ENCODE results near the gene CELF4.

CELF4 gene

DNA sequence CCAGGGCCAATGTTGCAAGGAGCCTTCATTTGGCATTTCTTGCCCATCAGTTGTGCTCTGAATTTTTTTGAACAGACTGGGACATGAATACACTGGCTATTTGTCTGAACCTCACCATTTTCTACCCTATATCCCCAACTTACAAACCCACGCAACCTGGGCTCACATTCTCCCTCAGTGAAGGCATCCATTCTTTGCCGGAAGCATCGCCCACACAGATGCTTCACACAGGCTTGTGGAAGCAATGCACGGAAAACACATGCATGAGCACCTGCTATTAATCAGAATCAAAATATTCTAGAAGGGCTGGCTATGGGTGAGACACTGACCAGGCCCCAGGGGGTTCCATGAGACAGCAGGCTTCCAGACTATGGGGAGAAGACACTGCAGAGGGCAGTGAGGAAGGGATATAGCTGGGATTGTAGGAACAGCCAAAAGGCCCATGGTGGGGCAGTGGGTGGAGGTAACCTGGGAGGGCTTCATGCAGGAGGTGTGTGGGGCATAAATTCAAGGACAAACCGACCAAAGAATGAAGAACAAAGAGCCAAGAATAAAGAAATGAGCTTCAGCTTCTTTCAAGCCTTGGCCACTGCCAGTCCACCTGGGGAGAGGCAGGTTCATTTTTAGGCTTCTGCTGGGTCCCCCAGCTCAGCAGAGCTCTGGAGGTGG, 261.5 kb downstream of the CELF4 start:
- DNase-seq: no peak

DNA sequence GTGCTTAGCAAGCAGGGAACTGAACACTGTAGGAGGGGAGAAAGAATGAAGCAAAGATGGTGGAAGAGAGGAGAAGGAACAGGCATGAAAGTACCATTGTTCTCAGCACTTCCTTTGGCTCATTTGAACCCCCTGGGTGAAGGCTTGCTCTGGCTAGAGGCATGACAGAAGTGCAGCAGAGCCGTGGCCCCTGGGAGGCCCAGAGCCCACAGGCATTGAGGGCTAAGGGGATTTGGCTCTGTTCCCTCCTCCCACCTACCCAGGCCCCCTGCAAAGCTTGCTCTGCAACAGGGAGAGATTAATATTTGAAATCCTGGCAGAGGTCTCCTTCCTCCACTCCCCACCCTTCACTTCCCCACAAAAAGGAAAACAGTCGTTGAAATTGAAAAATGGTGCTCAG, 262.6 kb downstream of the CELF4 start:
- DNase-seq: no peak

DNA sequence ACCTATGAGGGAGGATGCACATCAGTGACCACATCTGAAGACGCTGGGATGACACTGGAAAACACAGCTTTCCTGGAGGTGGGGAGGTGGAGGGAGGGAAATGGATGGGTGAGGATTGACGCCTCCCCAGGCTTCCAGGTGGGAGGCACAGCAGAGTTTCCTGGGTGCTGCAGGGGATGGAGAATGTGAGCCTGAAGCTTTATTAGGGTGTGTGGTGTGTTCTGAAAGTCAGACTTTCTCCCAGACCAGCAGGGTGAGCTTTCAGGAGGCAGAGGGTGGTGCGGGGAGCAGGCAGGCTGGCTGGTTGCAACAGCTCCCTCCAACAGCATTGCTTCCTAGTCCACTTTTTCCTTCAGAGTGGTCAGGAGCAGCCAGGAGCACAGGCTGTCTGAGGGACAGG, 263.1 kb downstream of the CELF4 start:
- DNase-seq: no peak

DNA sequence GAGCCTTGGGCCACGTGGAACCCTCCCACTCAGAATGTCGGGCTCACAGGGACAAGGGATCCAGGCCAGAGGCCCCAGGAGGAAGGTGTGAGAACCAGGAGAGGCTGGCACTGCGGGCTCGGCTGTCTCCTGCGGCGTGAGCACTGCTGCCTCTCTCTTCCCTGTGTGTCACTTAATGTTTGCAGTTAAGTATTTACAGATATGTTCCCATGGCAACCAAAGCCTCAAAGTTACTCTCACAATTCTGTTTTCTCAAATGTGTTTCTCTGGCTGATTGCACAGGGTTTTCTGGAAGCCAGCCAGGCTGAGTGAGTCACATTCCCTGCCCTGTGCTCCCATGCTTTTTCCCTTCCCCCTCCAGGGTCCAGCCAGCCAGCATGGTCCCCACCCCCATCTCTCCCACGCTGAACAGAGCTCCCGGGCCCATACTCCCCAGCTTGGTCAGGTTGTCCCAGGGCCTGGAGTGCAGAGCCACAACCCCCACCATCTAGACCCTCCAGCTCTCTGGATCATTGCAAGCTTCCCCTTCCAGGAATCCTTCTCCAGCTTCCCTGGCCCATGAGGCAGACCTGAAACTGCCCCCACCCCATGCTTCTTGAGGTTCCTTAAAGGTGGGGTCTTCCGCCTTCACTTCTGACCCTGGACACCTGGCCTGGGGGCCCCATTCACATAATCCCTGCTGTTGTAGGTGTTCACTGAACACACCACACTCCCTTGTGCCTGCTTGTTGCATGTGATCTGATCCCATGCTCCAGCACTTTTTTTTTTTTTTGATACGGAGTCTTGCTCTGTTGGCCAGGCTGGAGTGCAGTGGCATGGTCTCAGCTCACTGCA, 265.9 kb downstream of the CELF4 start:
- peak; percentile 98 for DNase-seq

DNA sequence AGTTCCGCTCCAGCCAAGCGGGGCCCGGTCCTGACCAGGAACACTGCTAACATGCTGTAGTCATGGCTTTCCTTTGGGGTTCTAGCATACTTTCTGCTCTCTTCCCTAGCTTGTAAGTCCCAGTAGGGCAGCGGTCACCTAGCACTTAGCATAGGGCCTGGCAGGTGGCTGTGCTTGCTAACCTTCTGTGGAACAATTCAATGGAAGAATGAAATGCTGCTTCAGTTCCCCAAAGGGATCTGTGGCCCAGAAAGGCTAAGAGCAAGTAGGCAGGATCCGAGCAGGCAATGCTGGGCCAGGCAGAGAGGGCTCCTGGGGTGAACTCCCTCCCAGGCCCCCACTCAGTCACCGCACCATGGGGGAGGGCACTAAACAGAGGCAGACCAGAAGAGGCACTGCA, 266.8 kb downstream of the CELF4 start:
- no peak for DNase-seq

DNA sequence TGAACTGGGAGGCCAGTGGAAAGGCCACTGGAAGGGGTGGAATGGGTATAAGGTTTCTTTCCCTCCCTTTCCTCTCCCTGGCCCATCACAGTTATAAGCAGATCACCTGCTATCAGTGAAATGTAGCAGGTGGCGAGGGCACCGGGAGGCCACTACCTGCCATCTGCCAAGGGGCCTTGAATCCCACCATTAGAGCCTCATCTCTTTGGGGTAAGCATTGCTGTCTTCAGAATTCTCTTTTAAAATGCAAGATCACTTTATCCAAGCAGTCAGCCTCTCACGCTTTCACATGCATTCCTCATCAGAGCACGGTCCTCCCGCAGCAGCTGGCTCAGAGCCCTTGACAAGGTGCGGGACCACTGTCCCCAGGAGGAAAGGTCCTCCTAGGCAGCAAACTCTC, 268.5 kb downstream of the CELF4 start:
- no peak for DNase-seq

DNA sequence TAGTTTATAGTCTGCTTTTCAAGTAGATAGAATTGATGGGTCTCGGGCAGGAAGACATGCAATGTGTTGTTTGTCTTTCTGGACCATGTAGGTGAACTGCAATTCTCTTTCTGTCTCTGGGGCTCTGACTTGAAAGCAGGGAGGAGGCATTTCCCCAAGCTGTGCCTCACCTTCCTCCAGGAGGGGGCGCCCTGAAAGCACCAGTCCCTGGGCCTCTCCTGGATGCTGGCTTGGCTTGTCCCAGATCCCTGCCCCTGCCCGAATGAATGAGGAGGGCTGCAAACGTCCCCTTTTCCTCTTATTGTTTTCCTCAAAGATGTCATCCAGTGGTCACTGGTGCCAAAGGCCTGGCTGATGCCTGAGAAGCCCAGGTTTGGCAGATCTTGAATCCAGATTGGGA, 270.6 kb downstream of the CELF4 start:
- DNase-seq: no peak

DNA sequence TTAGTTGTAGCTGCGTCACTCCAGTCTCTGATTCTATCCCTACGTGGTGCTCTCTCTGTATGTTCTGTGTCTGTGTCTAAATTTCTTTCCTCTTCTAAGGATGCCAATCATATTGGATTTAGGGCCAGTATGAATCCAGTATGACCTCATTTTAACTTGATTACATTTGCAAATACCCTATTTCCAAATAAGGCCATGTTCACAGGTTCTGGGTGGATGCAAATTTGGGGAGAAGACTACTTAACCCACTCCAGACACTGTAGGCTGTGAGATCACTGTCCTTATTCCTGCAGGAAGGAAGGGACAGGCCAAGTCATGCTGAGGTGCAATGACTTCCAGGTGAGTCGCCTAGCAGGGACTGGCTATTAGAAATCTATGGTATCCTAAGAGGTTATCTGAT, 272.2 kb downstream of the CELF4 start:
- no peak for DNase-seq

DNA sequence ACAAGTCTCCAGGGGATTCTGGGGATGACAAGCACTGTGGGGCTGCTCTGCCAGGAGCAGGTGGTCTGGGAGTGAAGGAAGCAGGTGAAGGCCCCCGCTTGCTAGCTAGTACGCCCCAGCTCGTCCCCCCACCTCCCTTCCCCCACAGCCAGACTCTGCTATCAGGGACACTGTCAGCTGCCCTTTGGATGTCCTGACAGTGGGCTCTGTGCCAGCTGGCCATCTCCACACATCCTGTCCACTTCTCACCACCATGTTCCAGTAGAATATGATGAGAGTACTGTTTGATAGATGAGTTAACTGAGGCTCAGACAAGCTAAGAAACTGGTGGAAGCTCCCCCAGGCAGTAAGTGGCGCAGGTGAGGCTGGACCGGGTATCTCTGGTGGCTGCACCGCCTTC, 276.2 kb downstream of the CELF4 start:
- DNase-seq: no peak

DNA sequence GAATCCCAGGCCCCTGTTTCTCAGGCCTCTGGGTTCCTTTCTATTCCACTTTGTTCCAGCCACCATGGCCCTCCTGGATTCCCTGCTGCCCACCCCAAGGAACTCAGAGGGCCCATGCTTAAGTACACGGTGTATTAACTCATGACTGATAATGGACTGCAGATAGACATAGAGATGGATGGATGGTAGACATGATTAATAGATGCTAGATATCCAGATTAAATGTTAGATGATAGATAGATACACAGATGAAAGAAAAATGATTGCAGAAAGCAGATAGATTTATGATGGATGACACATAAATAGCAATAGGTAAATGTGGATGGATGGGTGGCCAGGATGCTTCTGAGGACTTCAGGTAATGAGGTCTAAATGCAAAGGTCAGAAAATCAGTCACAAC, 278.0 kb downstream of the CELF4 start:
- DNase-seq: no peak

DNA sequence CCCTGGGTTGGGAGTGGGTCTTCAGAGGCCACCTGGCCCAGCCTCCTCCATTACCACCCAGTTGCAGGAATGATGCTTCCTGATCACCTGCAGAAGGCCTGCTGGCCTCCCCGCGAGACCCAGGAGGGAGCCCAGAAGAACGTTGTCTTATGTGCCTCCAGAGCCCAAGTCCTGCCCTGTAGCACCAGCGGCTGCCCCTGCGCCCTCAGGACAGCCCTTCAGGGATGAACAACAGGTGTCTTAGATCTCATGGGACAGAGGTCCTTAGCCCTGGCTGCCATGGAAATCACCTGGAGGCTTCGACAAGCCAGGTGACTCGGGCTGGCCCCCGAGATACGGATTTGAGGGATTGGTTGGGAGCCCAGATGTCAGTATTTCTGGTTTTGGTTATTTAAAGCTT, 278.8 kb downstream of the CELF4 start:
- DNase-seq: no peak

DNA sequence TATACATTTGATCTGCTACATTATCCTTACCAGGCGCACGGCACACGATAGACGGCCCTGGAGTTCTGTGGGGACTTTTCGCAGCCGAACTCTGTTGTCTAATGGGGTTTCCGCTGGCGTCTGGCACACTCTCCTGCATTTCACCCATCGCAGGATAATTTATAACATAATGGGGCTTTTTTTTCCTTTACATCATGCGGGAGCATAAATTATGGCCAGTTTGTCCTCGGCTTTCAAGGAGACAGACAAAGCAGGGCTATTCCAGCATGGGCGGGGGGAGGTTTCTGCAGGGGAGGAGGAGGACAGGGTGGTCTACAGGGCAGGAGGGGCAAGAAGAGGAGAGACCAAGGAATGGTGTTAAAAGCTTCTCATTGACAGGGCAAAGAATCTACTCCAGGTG, 279.8 kb downstream of the CELF4 start:
- DNase-seq: no peak

DNA sequence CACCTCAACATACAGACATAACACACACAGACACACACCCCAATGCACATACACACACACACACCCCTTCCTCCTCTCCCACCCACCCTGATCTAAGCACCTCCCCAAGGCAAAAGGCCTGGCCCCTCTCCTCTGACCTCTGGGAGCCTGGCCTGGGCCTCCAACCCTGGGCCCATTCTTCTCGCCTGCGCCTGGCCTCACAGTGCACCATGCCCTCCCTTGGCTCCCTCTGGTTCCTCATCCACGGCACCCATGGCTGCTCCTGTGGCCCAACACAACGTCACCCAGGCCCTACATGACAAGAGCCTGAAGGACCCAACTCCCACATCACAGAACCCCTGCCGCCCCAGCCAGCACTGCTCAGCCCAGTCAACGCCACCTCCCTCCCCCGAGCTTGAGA, 281.3 kb downstream of the CELF4 start:
- no peak for DNase-seq

DNA sequence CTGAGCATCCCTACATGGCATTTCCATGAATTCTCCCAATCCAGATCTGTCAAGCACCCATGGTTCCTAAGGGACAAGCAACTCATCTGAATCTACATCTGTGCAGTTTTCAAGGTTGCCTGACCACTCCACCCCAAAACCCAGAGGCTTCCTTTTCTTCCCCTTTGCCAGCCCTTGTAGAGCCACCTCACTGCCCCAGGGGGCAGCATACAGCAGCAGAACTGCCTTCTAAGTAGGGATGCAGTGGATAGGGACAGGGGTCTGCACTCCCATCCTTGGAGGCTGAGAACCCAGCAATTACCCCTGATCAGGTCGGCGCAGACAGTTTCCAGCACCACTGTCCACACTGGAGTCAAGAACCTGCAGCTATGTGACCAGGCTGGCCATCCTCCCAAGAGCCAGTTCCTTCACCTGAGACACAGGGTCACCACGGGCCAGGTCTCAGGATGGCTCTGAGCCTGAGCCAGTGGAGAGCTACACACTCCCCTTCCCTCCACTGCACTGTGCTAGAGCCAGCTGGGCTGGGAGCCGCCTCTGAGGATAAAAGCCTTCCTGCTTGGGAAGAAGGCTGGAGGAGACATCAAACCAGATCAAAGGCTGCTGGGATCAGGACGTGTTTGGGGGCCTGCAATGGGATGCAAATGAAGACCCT, 283.1 kb downstream of the CELF4 start:
- DNase-seq: no peak

DNA sequence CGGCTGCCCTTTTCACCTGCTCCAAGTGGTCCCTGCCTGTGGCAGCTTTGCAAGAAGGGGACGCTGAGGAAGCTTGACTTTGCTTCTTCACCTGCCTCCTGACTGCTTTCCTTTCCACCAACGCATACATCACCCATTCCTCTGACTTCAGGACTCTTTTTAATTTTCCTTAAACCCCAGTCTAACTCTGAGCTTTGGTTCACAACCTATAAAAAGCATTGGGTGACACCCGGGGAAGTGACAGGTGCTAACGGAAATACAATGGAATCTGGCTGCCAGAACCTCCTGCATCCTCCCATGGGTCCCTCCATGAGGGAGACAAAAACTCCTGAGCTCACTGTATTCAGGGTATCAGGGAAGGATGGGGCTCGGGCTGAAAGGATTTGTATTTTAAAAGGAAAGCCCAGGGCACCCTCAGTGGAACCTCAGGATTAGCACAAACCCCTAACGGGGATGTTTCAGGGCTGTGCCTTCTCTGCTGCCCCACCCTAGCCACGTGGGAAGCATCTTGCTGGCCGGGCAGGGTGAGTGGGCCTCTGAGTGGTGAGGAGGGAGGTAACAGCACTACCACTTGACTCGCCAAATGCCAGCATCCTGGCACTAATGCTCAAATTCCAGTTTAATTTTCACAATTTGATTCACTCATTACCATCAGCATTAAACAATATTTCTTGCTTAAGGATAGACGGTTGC, 284.8 kb downstream of the CELF4 start:
- no peak for DNase-seq

DNA sequence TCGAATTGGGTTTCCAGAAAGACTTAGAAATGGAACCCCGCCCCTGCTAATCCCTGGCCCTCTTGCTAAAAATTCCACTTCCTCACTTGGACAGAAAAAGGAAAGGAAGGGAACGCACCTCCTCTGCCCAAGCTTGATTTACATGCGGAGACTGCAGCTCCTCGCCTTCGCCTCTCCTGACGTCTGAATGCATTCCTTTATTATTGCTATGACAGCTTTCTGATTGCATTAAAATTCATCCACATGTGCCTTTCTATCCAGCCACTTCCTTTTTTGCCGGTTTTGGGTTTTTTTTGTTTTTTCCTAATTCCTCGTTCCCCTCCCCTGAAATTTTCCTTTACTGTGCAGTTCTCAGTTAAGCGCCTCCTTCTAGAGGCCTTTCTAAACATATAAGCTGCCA, 287.8 kb downstream of the CELF4 start:
- no peak for DNase-seq

DNA sequence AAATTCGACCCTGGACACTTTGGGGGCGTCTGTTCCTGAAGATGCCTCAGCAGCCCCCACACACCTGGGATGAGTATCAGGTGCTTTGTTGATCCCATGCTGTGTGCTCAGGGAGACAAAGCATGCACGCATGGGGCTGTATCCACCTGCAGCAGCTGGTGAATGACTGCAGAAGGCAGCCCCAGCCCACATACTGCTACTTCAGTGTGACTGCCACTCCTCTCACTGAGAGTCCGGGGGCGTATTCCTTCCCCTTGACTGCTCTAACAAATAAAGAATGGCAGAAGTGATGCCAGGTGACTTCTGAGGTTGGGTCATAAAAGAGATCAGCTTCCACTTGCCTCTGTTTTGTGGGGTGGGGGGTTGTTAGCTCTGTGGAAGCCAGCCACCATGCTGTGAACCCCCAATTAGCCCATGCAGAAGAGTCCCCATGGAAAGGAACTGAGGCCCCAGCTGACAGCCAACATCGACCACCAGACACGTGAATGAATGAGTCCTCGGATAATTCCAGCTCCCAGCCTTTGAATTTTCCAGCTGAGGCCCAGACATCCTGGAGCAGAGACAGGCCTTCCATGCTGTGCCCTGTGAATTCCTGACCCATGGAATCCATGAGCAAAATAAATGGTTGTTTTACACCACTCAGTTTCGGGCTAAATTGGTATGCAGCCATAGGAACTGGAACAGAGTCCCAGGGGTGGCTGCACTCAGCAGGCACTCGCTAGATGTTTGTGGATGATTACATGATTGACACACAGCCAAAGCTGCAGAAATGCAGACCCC, 289.3 kb downstream of the CELF4 start:
- no peak for DNase-seq

DNA sequence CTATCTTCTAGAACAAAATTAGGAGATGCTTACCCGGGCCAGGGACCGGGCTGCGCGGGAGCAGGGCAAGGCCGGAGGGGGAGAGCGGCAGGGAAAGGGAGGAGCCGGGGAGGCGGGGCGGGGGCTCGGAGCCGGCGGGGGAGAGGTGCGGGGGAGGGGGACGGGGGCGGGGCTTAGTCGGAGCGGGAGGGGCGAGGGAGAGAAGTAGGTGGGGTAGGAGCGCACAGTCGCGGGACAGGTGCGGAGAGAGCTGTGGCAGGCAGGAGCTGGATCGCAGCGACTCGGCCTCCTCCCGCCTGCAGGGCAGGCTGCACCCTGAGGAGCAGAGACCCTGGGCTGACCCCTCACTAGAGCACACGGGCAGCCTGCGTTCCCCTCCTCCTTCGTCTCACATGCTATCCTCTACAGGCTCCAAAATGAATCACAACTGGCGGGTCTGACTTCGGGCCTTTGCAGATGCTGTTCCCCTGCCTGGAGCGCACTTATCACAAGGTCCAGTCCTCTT, 290.3 kb downstream of the CELF4 start:
- no peak for DNase-seq

DNA sequence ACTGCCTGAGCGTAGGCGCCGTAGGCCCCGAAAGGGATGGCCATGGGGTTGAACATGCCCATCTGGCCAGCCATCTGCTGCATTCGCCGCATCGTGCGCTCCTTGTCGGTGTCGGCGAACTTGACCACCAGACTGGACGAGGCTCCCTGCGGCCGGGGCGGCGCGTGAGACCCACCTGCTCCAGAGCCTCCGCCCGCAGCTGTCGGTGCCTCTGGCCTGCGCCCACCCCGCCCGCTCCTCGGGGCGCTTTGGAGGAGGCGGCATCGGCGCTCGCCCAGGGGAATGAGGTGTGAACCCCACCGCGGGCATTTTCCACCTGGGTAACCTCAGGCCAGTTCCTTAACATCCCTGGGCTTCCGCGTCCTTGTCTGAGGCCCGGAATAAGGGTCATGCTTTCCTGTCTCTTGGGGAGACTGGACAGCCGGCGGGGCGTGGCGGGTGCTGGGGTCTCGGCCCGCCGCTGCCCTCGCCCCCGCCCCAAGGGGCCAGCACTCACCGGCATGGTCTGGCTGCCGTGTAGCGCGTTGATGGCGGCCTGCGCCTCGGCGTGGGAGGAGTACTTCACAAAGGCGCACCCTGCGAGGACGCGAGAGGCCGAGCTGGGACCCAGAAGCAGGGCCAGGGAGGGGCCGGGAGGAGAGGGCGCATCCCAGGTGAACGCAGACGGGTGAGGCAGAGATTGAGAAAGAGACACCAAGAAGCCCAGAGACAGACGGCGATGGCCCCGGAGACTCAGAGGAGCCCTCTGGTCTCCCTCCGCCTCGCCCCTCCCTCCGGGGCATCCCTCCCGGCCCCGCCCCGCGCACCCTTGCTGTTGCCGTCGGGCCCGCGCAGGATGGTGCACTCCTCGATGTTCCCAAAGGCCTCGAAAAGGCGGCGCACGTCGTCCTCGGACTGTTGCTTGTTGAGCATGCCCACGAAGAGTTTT, 291.0 kb downstream of the CELF4 start:
- DNase-seq: no peak

DNA sequence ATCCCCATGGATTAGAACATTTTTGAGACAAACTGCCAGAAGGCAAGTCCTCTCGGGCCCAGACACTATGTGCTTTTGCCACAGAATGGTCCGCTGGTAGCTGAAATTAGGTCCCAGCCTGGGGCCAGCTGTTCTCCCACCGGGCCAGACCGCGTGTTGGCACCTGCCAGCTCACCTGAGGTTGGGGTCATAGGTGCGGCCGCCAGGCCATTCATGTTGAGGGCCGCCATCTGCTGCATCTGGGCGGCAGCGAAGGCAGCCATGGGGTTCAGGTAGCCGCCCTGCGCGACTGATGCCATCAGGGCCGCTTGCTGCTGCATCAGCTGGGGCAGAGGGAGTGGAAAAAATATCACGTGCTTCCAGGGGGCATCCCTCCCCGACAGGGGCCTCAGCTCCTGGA, 292.8 kb downstream of the CELF4 start:
- DNase-seq: no peak

DNA sequence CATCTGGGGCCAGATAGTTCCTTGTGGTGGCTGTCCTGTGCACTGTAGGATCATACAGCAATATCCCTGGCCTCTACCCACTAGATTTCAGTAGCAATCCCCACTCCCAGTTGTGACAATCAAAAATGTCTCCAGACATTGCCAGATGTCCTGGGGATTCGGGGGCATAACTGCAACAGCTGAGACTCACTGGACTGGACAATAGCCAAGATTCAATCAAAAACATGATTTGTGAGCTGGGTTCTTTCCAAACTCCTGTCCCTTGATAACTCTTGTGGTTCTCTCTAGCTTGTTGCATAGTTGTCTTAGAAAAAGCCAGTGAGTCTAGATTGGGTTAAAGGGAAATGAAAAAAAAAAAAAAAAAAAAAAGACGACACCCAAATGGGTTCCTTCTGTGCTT, 293.4 kb downstream of the CELF4 start:
- no peak for DNase-seq

Data from NCI-H748 treated with DMSO at 0.1 percent for 48 hours (cell line).